C1 segment of cervical spinal cord (tissue), 14 donors: ENCODE data around the gene IL31.
A peak's percentile ranks its signal among the peaks of the same experiment; 100 is the strongest.

Experiments
- DNase-seq, 14 donors: peaks; one replicate each; lab custom pipeline; 2025; lab: John Stamatoyannopoulos, UW

The IL31 gene

DNA sequence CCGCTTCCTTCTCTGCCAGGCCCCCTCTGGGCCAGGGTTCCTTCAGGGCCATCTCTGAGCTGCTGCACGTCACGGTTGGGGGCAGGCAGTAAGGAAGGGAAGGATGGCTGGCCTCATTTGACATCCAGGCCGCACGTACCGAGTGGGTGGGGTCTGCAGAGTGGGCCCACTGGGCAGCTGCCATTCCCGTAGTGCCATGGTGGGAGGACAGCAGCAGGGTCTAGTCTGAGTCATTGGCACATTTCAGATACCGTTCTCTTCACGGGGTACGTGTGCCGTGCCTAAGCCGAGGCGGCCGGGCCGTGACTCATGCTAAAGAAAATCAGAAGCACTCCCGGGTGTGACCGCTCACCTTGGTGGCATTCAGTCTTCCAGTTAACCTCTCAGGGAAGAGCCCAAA, 43.9 kb downstream of the IL31 start:
- DNase-seq: no peak

DNA sequence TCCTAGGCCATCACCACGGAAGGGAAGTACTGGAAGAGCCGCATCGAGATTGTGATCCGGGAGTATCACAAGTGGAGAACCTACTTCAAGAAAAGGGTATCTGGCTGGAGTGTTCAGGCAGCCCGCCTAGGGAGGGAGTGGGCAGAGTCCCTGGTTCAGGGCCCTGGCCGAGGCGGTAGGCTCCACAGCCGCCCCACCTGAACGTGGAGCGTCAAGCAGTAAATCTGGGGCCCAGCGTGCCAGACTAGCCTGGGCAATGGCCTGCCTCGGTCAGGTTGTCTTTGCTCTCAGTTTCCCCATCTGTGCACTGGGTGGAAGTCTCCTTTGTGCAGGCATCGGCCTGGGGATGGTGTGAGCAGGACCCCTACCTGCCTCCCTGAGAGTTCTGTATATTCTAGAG, 44.9 kb downstream of the IL31 start:
- DNase-seq: no peak

DNA sequence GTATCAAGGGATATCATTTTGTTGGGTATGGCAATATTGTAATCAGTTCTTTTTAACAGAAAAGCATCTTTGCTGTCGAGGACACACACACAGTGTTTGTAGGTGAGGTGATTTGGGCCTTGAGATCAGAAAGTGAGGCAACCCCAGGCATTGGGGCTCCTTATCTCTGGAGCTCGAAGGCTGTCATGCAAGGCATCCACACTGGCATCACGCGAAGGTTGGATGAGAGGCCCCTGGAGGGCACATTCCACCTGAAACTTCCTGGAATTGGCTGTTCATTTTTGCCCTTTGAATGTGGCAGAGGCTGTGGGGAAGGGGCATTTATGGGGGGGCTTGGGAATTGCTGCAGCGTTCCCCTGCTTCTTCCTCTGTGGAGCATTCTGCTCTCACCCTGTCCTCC, 45.5 kb downstream of the IL31 start:
- DNase-seq: no peak

DNA sequence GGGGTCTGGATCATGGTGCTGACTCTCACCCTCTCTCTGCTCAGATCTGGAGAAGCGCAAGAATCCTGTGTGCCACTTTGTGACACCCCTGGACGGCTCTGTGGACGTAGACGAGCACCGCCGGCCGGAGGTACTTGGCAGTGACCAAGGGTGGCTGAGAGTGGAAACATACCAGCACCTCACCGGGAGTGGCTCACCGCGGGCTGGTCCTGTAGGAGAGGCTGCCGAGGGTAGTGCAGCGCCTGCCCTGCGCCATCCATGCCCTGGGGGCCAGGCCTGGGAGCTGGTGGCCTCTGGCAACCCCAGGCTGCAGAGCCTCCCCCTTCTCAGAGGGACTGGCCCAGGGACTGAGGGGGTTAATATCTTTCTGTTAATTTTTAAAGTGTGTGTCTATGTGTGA, 46.2 kb downstream of the IL31 start:
- DNase-seq: no peak

DNA sequence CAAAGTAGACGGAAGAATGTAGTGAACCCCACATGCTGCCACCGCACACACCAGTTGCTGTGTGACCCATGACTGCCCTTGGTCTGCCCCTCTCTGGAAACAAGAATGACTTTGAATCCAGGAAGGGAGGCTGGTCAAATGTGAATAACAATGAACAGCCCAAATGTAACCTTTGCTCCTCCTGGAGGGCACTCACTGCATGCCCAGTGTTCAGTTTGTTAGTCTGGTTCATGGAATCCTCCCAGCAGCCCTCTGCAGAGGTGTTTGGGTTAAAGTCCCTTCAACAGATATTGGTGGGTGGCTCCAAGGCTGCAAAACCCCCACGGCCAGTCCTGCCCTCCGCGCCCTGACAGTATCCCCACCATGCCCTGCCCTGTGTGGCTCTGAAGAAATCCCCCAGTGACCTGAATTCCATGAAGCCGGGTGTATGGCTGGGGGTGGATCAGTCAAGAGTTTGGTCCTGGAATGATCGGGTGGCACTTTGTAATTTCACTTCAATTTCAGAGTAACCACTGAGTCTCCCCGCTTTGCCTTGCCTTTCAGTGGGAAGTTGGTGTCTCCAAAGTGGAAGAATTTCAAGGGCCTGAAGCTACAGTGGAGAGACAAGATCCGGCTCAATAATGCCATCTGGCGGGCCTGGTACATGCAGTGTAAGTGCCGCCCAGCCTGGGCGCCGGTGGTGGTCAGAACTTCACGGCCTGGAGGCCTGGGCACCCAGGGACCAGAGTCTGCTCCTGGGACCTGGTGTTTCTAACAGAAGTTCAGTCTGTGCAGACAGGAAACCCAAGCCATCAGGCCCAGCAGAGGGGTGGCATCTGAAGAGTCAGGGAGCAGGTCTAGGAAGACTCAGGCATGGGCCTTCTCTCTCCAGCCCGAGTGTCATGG, 47.1 kb downstream of the IL31 start:
- DNase-seq: peak in 1 of 14 donors; percentile 21

DNA sequence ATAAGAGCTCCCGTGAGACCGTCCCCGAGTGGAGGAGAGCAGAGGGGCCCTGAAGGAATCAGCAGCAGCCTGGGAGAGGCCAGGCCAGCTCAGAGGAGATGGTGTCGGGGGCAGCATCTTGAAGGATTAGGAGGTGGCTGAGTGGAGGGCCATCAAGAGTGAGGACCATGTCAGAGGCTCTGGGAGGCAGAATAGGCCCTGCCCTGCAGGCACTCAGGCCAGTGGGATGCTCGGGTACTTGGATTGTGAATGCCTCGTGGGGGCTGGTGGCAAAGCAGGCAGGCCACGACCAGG, 47.7 kb downstream of the IL31 start:
- no peak for DNase-seq

DNA sequence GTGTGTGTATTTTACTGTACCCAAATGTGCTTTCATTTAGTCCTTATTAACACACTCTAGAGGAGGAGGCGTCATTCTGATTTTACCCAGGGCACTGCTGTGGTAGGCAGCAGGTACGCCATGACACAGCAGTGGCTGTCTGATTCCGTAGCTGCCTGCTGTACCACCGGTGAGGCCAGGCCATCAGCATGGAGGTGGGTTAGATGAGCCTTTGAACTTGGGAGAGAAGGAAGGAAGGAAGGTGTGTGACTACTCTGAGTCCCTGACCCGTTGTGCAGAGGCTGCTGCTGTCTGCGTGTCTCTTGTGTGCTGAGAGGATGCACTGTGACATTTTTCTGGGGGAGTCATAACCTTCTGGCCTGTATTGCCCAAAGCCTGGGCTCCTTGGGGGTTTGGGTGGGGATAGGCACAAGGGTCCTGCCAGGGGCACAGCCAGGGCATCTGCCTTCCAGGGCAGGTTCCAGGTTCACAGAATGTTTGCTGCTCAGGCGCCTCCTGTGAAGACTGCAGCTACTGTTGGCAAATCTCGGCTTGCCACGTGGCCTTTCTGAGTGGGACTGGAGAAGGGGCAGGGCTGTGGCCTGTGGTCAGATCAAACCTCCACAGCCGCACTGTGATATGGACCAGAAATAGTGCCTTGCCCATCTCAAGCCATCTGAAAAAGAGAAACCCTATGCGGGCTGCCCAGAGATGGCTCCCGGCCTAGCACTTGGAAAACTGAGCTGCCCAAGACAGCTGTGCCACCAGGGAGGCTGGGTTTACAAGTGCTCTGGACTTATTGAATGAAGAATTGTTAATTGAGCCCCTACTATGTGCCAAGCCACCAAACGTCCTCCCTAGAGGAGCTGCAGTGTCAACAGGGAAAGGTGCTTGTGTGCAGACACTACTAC, 48.3 kb downstream of the IL31 start:
- DNase-seq: no peak

DNA sequence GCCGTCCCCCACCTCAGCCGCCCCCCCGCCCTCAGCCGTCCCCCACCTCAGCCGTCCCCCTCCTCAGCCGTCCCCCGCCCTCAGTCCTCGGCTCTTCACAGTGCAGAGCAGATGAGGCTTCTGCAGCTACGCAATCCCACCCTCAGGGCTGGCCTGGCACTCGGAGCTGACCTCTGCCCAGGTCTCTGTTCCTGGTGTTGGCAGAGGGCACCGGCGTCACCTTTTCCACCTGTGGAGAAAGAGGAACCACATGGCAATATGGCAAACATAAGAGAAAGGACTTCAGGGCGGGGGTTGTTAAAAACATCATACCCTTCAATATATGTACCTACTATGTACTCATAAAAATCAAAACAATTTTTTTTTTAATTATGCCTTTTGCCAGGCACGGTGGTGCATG, 49.7 kb downstream of the IL31 start:
- DNase-seq: no peak

DNA sequence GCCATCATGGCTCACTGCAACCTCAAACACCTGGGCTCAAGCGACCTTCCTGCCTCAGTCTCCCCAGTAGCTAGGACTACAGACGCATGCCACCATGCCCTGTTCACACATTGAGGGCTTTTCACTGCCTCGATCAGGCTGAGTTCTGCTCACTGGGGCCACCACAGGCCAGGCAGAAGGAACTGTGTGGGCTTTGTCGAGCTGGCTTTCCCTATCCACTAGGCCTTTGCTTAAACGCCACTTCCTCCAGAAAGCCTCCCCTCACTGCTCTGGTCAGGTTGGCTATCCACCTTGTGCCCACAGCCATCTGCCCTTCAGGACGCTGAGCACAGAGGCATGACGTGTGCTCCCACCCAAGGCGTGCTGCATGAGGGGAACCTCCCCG, 50.3 kb downstream of the IL31 start:
- no peak for DNase-seq

DNA sequence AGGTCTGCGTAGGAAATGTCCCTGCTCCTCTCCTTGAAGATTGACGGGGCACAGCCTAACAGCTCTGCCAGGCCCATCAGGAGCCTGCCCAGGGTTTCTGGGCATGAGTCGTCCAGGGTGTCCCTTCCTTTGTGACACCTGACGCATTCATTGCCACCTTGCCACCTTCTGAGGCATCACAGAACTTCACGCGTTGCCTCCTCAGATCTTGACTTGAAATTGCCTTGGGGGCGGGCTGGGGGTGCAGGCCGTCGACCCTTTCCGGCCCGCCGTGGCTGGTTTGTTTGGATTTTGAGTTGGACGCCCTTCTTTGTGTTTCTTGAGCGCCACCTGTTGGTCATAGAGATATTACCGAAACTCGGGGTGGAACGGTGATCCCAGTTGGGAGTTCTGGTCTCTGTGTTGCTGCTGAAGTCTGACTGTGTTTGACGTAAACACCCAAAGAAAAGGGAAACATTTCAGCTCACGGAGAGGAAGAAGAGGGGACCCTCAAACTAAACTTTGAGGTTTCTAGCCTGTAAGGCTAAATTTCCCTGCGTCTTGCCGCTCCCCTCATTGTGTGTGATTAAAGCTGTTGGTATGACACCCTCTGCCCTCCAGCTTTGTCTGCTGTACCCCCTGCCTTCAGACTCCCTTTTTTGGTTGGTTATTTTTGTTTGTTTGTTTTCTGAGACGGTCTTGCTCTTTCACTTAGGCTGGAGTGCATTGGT, 50.8 kb downstream of the IL31 start:
- peak in 11 of 14 donors; percentile 11 to 69 (median 42) for DNase-seq
